Activated CD4-positive, CD25-positive, alpha-beta regulatory T cell treated with anti-CD3 and anti-CD28 coated beads, Interleukin-2, amount 50 U/mL, for 16 hours (primary cell): Measurements from ENCODE around the gene REM2.

ENCODE experiments used
- DNase-seq: peaks from one replicate; pipeline ENCODE4 v3.0.0-alpha.2; 2020; ENCODE audit warnings: low read depth, low spot score

Gene REM2

DNA sequence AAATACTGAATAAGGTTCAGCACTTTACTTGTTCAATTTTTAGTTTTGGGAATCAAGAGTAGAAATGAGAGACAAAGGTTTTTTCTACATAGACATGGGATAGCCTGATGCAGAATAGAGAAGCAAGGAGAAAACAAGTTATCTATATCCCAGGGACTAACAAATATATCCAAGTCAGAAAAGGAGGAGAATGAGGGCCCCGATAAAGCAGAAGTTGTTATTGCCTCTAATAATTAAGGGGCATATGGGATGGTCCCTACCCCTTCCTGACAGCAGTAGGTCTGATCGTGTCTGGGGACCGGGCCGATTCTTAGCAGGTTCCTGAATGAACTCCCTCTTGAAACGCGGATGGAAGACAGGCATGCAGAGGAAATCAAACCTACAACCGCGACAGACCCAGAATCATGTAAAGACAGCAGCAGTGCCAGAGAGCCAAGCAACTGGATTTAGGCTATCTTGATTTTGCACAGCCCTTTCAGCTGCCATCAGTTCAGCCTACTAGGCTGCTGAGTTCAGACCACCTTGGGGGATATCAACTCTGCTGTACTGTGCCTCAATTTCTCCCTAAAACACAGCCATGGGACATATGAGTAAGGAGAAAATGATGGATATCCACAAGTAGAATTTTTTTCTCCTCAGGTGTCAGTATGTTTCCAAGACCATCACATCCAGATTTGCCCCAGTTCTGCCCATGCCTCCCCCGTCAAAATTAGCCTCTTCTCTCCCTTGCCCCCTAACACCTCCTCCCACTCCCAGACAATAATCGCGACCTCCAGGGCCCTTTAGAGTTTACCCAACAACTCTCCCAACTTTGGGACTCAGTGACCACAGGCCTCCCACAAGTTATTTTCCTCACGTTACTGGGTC, 45.4 kb downstream of the REM2 start:
- no peak for DNase-seq

DNA sequence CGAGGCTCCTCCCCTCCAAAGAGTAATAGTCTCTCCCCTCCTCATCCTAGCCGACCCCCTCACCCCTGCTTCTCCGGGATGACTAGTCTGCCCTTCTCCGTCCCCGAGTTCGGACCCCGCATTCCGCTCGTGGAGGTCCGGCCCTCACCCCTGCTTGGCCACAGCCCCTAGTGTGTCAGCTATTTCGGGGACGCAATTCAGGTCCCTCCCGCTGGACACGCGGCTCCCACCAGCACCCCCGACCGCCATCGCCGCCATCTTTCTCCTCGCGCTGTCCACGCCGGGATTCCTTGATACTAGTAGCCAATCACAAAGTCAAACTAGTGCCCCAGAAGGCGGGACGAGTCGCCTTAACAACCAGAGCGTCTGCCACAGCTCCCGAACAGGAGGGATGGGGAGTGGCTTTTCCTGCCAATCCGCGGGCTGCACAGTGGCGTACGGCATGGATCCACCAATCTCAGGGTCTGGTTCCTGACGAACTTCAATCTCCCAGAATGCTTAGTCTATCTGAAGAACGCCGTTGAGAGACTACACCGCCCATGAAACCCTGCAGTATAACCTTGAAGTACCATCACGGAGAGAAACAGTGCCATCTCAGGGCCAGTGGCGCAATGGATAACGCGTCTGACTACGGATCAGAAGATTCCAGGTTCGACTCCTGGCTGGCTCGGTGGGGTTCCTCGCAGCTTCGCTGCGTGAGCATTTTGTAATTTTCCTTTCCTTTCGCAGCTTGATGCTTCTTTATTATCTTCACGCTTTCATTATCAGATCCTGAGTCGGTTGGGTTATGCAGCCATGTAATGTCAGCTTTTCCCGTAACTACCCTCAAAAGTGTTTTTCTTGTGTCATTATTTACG, 46.3 kb downstream of the REM2 start, which contains the start of gene PRMT5:
TSS of gene PRMT5 (minus strand) at position 273 of the 857 bp plus-strand sequence. CDS start at position 258, 15 bp downstream.
- DNase-seq = peak; percentile 95

DNA sequence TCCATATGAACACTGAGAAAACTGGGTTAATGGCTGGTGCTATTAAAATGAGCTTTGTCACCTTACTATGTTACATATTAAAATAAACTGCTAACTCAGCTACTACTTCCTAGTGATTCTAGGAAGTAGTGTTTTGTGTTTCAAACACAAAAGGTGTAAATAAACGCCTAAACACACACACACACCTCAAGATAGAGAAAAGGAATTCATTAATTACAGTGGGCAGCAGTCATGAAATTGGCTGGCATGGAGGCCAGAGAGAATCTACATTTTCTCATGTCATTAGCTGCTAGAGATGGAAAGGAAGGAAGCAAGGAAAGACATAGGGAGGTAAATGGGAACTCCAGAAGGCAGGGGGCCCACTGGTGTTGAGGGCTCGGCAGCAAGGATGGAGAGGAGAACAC, 46.9 kb downstream of the REM2 start:
- no peak for DNase-seq

DNA sequence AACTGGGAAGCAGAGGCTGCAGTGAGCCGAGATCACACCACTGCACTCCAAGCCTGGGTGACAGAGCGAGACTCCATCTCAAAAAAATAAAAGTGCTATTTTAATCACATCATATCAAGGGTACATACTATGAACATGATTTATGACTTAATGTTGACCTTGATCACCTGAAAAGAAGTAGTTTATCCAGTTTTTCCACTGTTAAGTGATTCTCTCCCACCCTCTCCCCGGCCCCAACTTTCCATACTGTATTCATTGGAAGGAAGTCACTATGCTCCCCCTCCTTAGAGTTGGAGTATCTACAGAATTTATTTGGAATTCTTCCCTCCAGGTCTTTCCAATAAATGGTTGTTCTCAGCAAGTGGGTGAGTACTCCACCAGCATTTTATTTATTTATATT, 49.1 kb downstream of the REM2 start:
- DNase-seq = no peak

DNA sequence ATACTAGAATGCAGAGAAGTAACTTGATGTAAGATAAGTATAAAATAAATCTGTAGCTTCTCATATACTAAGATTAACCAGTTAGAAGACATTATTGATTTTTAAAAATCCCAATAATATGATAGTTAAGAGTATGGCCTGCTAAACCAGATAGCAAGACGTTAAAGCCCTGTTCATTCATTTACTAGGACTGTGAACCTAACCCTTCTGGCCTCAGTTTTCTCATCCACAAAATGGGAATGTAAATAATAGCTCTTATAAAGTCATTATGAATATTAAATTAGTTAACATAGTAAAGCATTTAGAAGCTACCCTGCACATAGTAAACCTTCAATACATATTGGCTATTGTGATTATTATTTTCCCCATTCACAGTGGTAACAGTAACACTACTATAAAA, 52.1 kb downstream of the REM2 start:
- no peak for DNase-seq
